Epithelial cell of umbilical artery (primary cell): ENCODE measurements around the gene ABCA10. TPM values are rescaled to one million over a fixed set of nuclear protein-coding genes. Genes with fewer than 3 reads are reported as not detected.

Experiments
- total RNA-seq: library from RNA; depleted of rRNA; stranded (reverse); fragments of >200 nt; gene quantifications from 2 replicates; pipeline ENCODE4 v1.2.3, GENCODE V29; 2014

ABCA10 gene, protein sequence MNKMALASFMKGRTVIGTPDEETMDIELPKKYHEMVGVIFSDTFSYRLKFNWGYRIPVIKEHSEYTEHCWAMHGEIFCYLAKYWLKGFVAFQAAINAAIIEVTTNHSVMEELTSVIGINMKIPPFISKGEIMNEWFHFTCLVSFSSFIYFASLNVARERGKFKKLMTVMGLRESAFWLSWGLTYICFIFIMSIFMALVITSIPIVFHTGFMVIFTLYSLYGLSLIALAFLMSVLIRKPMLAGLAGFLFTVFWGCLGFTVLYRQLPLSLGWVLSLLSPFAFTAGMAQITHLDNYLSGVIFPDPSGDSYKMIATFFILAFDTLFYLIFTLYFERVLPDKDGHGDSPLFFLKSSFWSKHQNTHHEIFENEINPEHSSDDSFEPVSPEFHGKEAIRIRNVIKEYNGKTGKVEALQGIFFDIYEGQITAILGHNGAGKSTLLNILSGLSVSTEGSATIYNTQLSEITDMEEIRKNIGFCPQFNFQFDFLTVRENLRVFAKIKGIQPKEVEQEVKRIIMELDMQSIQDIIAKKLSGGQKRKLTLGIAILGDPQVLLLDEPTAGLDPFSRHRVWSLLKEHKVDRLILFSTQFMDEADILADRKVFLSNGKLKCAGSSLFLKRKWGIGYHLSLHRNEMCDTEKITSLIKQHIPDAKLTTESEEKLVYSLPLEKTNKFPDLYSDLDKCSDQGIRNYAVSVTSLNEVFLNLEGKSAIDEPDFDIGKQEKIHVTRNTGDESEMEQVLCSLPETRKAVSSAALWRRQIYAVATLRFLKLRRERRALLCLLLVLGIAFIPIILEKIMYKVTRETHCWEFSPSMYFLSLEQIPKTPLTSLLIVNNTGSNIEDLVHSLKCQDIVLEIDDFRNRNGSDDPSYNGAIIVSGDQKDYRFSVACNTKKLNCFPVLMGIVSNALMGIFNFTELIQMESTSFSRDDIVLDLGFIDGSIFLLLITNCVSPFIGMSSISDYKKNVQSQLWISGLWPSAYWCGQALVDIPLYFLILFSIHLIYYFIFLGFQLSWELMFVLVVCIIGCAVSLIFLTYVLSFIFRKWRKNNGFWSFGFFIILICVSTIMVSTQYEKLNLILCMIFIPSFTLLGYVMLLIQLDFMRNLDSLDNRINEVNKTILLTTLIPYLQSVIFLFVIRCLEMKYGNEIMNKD (N-terminal part only)
- 0.32 and 1.1 TPM in 2 replicates for total RNA-seq

DNA sequence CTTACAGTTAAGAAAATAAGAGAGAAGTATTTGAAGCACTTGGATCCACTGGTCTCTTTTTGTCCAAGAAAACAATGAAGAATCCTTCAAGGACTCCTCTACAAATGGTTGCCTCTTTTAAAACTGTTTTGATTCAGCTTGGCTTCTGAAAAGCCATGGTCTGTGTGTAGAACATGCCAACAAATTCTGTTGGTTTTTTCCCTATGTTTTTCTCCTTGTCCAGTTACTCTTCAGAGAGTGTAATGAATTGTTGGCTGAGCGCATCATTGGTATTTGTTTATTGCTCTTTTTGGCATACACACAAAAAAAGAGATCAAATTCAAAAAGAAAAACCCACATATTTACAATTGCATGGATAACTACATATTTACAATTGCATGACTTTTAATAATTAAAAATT is at the start of gene ABCA10:
Gene ABCA10, minus strand, starts transcription at position 249 of the 400 bp plus-strand sequence. CDS start 3,466 bp downstream, outside the sequence.

DNA sequence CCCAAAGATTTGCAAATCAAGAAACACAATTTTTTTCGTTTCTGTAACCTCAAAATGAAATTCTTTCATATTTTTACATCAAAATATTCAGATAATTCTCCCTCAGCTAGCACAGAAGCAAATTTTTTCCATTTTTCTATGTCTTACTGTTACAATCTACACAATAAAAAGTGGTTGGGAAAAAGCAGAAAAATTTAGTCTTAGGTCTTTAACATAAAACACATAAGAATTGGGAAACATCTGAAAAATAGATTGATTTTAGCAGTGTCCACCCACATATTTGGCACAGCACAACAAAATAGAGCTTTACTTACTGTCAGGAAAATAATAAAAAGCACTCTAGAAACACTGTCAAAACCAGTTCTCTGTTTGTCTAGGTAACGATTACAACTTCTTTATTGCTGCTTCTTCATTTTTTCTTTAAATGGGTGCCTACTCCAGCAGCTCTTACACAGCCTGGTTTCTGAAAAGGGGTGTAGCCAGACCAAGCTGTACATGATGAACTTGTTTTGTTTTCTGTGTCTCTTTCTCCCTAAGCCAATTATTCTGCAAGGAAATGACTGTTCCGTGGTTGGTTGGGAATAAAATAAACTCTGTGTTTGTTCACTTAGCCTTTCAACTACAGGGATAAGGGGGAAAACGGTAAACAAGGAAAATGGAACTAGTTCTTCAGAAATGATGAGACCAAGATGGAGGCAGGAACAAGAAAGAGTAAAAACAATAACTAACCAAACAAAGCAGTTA is 87.0 kb downstream of the ABCA10 start, which contains the start of gene ABCA6:
Gene ABCA6, minus strand, starts transcription at position 465 of the 744 bp plus-strand sequence. CDS start 1,192 bp downstream, outside the sequence.

Other genes starting within 250 kb of the ABCA10 start
- gene ABCA9, start 167.9 kb downstream of the ABCA10 start, total RNA-seq, result 2.3 and 11.7 TPM in 2 replicates
- gene ABCA6, start 86.9 kb downstream of the ABCA10 start, total RNA-seq, result 18.8 and 44.8 TPM in 2 replicates
- 11.7 and 19.6 TPM in 2 replicates for gene ABCA5, start 98.3 kb upstream of the ABCA10 start, total RNA-seq
- 2.6 and 5.8 TPM in 2 replicates for gene MAP2K6, start 185.9 kb upstream of the ABCA10 start, total RNA-seq